NOMO-1 treated with DMSO at 0.1 percent for 48 hours (cell line): Measurements from ENCODE around the gene PRIM2.
A peak's percentile ranks its signal among the peaks of the same experiment; 100 is the strongest.
"Not testable (repeated sequence)": the region's sequence is repeated elsewhere in the genome, so short reads cannot be mapped to it uniquely, and the experiment has no call there.

Source experiments
- DNase-seq: peaks from one replicate; lab custom pipeline; 2025; ENCODE audit not compliant: unreplicated experiment; lab: John Stamatoyannopoulos, UW

PRIM2 gene

GRCh38 chr6:57362340-57362739, 44.9 kb downstream of the PRIM2 start:
- DNase-seq, result not testable (repeated sequence)

- not testable (repeated sequence) for DNase-seq
Observed at GRCh38 chr6:57365076-57365583, 47.7 kb downstream of the PRIM2 start.

- not testable (repeated sequence) for DNase-seq
Observed at GRCh38 chr6:57368965-57369731, 51.7 kb downstream of the PRIM2 start.

GRCh38 chr6:57371779-57372178, 54.3 kb downstream of the PRIM2 start:
- DNase-seq, result not testable (repeated sequence)

GRCh38 chr6:57374764-57375163, 57.3 kb downstream of the PRIM2 start:
- not testable (repeated sequence) for DNase-seq

- not testable (repeated sequence) for DNase-seq
Observed at GRCh38 chr6:57376083-57376482, 58.7 kb downstream of the PRIM2 start.

- DNase-seq, result not testable (repeated sequence)
Observed at GRCh38 chr6:57389038-57389592, 71.7 kb downstream of the PRIM2 start.

GRCh38 chr6:57390818-57391217, 73.4 kb downstream of the PRIM2 start:
- not testable (repeated sequence) for DNase-seq

GRCh38 chr6:57392047-57392446, 74.6 kb downstream of the PRIM2 start:
- DNase-seq, result not testable (repeated sequence)

- not testable (repeated sequence) for DNase-seq
Observed at GRCh38 chr6:57419341-57419740, 101.9 kb downstream of the PRIM2 start.

GRCh38 chr6:57421503-57421902, 104.1 kb downstream of the PRIM2 start:
- DNase-seq, result peak; percentile 5

GRCh38 chr6:57423468-57423867, 106.0 kb downstream of the PRIM2 start:
- DNase-seq, result no peak

GRCh38 chr6:57431742-57432141, 114.3 kb downstream of the PRIM2 start:
- not testable (repeated sequence) for DNase-seq

GRCh38 chr6:57432157-57432556, 114.7 kb downstream of the PRIM2 start:
- DNase-seq, result peak; percentile 9

GRCh38 chr6:57432919-57433684, 115.7 kb downstream of the PRIM2 start:
- peak; percentile 45 for DNase-seq

- not testable (repeated sequence) for DNase-seq
Observed at GRCh38 chr6:57433790-57434189, 116.4 kb downstream of the PRIM2 start.

- DNase-seq, result no peak
Observed at GRCh38 chr6:57434944-57435343, 117.5 kb downstream of the PRIM2 start.

GRCh38 chr6:57435475-57436160, 118.2 kb downstream of the PRIM2 start:
- no peak for DNase-seq

- not testable (repeated sequence) for DNase-seq
Observed at GRCh38 chr6:57440735-57441134, 123.3 kb downstream of the PRIM2 start.

GRCh38 chr6:57442133-57442532, 124.7 kb downstream of the PRIM2 start:
- not testable (repeated sequence) for DNase-seq

GRCh38 chr6:57443181-57443580, 125.8 kb downstream of the PRIM2 start:
- DNase-seq, result not testable (repeated sequence)
